Activated CD8-positive, alpha-beta memory T cell treated with anti-CD3 and anti-CD28 coated beads for 36 hours (primary cell): ENCODE measurements around the gene CCPG1. TPM values are rescaled to one million over a fixed set of nuclear protein-coding genes. Genes with fewer than 3 reads are reported as not detected.
"Not testable (repeated sequence)": the region's sequence is repeated elsewhere in the genome, so short reads cannot be mapped to it uniquely, and the experiment has no call there.

Source experiments
- CTCF ChIA-PET: fragments of 350-600 bp; sonication (Branson Sonifier 250); formaldehyde crosslinking; loops from one replicate; lab custom pipeline; 2021; ENCODE audit warnings: antibody characterized with exemption; lab: Charles Lee
- POLR2A ChIA-PET: fragments of 350-600 bp; sonication (Branson Sonifier 250); formaldehyde crosslinking; loops from one replicate; lab custom pipeline; 2021; ENCODE audit warnings: antibody characterized with exemption; lab: Charles Lee
- total RNA-seq, 2 experiments: library from RNA; stranded (reverse); gene quantifications; one replicate each; pipeline ENCODE4 v1.2.3, GENCODE V29; 2021

CCPG1 gene
- total RNA-seq, 2 experiments from 2014 or later = 11.3 to 11.4 TPM

GRCh38 chr15:55400050-55400449, 8.1 kb downstream of the CCPG1 start:
- POLR2A ChIA-PET = interaction anchor here (0.7 kb wide), 1 partner anchor 108 kb away, joined by 6 read pairs; no protein-coding TSS in a partner anchor

DNA sequence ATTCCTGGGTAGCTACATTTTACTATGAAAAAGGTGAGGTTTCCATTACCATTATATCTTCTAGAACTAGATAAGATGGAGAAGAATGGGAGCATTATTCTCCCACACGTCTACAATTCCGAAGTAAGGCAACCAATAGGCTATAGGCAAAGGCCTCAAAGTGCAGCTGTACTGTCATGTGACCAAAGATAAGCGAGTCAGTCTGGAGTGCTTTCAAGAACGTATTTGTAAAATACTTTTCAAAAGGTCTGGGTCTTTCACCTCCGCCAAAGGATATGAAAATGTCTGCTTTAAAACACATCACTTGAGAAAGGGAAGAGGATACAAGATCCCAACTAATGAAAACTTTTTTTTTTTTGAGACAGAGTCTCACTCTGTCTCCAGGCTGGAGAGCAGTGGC, 9.9 kb downstream of the CCPG1 start:
- ChIA-PET POLR2A (interaction anchor here (0.5 kb wide), 1 partner anchor 29 kb away, joined by 4 read pairs; no protein-coding TSS in a partner anchor), CTCF (interaction anchor here (0.6 kb wide), 1 partner anchor 34 kb away, joined by 3 read pairs; no protein-coding TSS in a partner anchor)

More at GRCh38 chr15:55400050-55400449, 8.1 kb downstream of the CCPG1 start:
- CTCF ChIA-PET = not testable (repeated sequence)

DNA sequence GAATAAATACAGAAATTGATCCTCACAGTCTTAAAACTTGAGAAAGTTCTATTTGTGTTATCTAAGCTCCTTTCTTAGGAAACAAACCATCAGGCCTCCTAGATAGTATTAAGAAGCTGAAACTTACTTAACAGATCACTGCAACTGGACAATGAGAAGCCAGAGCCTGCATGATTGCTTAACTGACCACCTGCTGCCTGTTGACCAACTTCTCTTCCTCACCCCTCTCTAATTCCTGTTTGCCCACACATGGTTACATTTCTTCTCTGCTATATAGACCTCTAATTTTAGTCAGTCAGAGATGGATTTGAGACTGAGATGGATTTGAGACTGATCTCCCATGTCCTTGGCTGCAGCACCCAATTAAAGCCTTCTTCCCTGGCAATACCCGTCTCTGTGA, 13.5 kb downstream of the CCPG1 start:
- ChIA-PET CTCF (no interaction called here), POLR2A (interaction anchor here (0.6 kb wide), 1 partner anchor 64 kb away, joined by 5 read pairs; no protein-coding TSS in a partner anchor)

DNA sequence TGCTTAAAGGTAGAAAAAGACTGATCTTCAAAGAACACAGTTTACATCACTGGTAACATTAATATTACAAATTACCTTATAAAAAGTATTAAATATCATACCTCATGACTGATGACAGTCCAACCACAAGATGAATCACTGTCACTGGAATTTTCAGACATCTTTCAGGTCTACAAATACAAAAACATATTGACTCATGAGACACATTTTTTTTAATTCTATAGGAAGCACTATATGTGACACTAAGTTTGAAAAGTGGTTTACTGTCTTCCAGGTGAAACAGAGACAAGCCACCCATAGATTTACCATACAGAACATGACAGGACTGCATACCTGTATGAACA, 18.9 kb downstream of the CCPG1 start:
- ChIA-PET CTCF (no interaction called here), POLR2A (interaction anchor here (0.6 to 0.7 kb wide), 2 partner anchors 16 to 172 kb away, joined by 5 to 8 read pairs; no protein-coding TSS in a partner anchor)

GRCh38 chr15:55387027-55387426, 21.1 kb downstream of the CCPG1 start:
- POLR2A ChIA-PET = no interaction called here
- CTCF ChIA-PET = no interaction called here

DNA sequence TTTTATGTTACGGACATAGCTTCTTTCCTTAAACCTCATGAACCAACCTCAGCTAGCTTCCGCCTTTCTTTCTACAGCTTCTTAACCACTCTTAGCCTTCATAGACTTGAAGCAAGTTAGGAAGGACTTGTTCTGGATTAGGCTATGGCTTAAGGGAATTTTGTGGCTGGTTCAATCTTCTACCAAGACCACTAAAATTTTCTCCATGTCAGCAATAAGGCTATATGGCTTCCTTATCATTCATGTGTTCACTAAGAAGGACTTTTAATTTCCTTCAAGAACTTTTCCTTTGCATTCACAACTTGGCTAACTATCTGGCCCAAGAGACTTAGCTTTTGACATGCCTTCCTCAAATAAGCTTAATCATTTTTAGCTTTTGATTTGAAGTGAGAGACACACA, 24.5 kb downstream of the CCPG1 start:
- POLR2A ChIA-PET = no interaction called here
- CTCF ChIA-PET = interaction anchor here (0.9 kb wide), 1 partner anchor 25 kb away, joined by 3 read pairs; the partner anchor contains the start of gene PIERCE2

GRCh38 chr15:55381595-55381994, 26.6 kb downstream of the CCPG1 start:
- ChIA-PET POLR2A (no interaction called here), CTCF (interaction anchor here (0.9 kb wide), 1 partner anchor 16 kb away, joined by 3 read pairs; no protein-coding TSS in a partner anchor)

- ChIA-PET POLR2A (no interaction called here), CTCF (interaction anchor here (0.8 kb wide), 1 partner anchor 1083 kb away, joined by 3 read pairs; no protein-coding TSS in a partner anchor)
Measured at GRCh38 chr15:55379095-55379494, 29.1 kb downstream of the CCPG1 start.

DNA sequence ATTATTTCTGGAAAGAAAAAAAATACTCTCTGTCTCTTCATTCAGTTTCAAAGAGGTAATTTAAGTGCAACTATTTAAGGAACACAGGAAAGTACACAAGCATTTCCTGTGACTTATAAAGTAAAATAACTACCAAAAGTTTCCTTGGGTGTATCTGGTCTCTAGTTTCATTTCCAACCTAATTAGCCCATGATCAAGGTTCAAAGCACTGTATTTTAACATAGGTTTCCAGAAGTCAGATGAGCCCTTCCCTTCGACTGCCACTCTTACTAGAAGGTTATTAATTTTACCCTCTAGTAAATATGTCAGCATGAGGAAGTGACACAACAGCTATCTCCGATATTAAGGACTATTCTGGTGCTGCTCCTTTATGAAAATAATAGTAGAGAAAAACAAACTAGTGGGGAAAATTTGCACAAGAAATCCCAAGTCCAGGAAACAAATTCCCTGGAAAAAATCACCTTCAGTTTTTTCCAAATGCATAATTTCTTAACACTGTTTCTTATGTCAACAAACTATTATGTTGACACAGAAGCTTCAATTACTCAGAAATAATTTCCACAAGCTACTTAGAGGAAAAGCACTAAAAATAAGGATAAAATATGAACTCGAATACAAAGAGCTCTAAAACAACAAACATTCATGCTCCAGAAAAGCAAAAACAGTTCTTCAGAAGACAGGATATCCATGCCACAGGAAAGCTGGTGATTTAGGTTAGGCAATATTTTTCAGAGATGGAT, 35.3 kb downstream of the CCPG1 start:
- ChIA-PET POLR2A (no interaction called here), CTCF (no interaction called here)

DNA sequence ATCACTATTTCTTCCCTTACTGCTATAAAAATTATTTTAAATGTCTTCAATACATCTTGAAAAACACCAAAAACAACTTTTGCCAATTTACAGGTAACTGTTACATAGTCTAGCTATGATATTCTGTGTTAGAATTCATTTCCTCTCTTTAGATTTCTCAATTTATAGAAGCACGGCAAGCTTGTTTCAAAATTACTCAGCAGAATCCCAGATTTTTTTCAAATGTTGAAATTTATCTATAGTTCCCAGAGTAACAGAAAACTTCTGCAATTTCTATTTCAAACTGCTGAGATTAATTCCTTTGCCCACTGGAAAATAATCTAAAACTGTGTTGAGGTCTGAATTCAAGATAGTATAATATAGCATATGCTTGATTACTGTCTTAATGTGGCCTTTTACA, 41.2 kb downstream of the CCPG1 start:
- CTCF ChIA-PET = no interaction called here
- POLR2A ChIA-PET = no interaction called here

GRCh38 chr15:55362641-55363040, 45.5 kb downstream of the CCPG1 start:
- ChIA-PET CTCF (no interaction called here), POLR2A (no interaction called here)

DNA sequence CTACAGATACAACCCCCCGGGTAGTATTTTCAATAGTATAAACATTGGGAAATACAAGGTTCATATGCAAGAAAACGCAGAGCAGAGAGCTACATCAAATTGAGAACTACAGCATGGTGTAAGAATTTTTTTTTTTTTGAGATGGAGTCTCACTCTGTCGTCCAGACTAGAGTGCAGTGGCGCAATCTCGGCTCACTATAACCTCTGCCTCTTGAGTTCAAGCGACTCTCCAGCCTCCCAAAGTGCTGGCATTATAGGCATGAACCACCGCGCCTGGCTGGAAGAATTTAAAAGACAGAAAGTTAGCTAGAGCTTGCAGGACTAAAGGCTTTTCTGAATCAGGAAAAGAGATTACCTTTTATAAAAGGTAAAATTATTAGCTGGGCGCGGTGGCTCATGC, 47.1 kb downstream of the CCPG1 start:
- ChIA-PET CTCF (no interaction called here), POLR2A (no interaction called here)

GRCh38 chr15:55360256-55360655, 47.9 kb downstream of the CCPG1 start:
- ChIA-PET POLR2A (no interaction called here), CTCF (no interaction called here)

DNA sequence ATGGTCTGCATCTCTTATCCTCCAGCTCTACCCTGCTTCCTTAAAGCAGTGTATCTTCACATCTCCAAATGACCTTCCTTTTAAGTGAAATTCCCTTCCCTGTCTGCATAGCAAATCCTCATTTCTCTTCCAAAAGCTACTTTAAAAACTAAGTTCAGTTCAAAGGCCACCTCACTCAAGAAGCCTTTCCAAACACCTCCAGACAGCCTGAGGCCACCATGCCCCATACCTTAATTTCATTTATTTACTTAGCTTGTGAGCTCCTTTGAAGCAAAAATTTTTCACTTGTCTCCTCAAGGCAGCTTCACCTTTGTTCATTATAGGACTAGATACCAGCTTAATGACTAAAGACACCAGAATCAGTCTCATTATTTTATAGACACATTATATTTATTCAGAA, 49.7 kb downstream of the CCPG1 start:
- ChIA-PET CTCF (interaction anchor here (1.5 kb wide), 1 partner anchor 67 kb away, joined by 3 read pairs; no protein-coding TSS in a partner anchor), POLR2A (interaction anchor here (1.4 to 1.5 kb wide), 2 partner anchors 39 to 49 kb away, joined by 3 to 5 read pairs; partner anchors contain the start of genes PIGB and PIGBOS1)

- ChIA-PET POLR2A (no interaction called here), CTCF (interaction anchor here (1.5 kb wide), 1 partner anchor 67 kb away, joined by 3 read pairs; no protein-coding TSS in a partner anchor)
Measured at GRCh38 chr15:55357774-55358173, 50.4 kb downstream of the CCPG1 start.

DNA sequence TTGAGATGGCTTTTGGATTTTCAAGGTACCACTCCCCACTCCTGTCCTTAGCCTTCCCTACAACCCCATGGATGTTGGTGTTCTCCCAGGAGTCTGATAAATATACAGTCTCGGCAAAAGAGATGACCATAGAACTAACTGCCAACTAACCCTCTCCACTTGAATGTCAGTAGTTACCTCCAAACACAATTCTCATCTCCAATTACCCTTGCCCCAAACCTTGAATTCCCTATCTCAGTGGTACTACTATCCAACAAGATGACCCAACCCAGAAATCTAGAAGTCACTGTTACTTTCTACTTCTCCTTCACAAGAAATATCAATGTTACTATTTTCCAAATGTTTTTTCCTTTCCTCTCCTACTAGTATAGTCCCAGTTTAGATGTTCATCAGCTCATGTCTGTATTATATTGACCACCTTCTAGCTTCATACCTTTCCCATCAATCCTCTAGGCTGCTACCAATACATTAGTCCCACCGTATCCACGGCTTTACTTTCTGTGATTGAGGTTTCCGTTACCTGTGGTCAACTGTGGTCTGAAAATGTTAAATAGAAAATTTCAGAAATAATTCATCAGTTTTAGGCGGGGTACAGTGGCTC, 51.1 kb downstream of the CCPG1 start:
- ChIA-PET POLR2A (no interaction called here), CTCF (no interaction called here)

- CTCF ChIA-PET = no interaction called here
Measured at GRCh38 chr15:55353025-55353424, 55.1 kb downstream of the CCPG1 start.

GRCh38 chr15:55349282-55349681, 58.9 kb downstream of the CCPG1 start:
- POLR2A ChIA-PET = interaction anchor here (0.6 kb wide), 1 partner anchor 22 kb away, joined by 5 read pairs; no protein-coding TSS in a partner anchor

More at GRCh38 chr15:55353025-55353424, 55.1 kb downstream of the CCPG1 start:
- POLR2A ChIA-PET = no interaction called here

GRCh38 chr15:55348281-55348778, 59.8 kb downstream of the CCPG1 start:
- CTCF ChIA-PET = interaction anchor here (0.9 kb wide), 1 partner anchor 91 kb away, joined by 3 read pairs; no protein-coding TSS in a partner anchor
- POLR2A ChIA-PET = no interaction called here

More at GRCh38 chr15:55349282-55349681, 58.9 kb downstream of the CCPG1 start:
- CTCF ChIA-PET = interaction anchor here (0.9 kb wide), 1 partner anchor 90 kb away, joined by 3 read pairs; no protein-coding TSS in a partner anchor

DNA sequence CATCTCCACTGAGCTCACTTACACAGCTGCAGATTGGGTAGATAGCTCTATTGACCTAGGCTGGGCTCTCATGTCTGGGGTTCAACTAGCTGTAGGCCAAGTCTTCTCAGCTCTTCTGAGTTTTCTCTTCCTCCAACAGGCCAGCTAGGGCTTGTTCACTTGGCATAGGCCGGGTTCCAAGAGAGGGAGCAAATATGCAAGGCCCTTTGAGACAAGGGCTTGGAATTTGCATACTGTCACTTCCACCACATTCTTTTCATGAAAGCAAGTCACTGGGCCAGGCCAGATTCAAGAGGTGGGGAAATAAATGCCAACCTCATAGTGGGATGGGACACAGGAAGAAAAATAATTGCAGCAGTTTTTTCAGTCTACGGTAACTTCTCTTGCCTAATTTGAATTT, 64.0 kb downstream of the CCPG1 start:
- ChIA-PET POLR2A (no interaction called here), CTCF (no interaction called here)
